NCI-H69 (cell line): ENCODE measurements around the gene TMEM131L.
A peak's percentile ranks its signal among the peaks of the same experiment; 100 is the strongest.

ENCODE experiments used
- DNase-seq: peaks from one replicate; lab custom pipeline; 2025; lab: John Stamatoyannopoulos, UW

The TMEM131L gene

GRCh38 chr4:153623491-153623890 lies 157.3 kb downstream of the TMEM131L start:
- no peak for DNase-seq

- no peak for DNase-seq
Measured at GRCh38 chr4:153628796-153629315, 162.7 kb downstream of the TMEM131L start.

- no peak for DNase-seq
Measured at GRCh38 chr4:153629776-153630175, 163.6 kb downstream of the TMEM131L start.

GRCh38 chr4:153634738-153635353 lies 168.7 kb downstream of the TMEM131L start:
- peak; percentile 25 for DNase-seq

DNA sequence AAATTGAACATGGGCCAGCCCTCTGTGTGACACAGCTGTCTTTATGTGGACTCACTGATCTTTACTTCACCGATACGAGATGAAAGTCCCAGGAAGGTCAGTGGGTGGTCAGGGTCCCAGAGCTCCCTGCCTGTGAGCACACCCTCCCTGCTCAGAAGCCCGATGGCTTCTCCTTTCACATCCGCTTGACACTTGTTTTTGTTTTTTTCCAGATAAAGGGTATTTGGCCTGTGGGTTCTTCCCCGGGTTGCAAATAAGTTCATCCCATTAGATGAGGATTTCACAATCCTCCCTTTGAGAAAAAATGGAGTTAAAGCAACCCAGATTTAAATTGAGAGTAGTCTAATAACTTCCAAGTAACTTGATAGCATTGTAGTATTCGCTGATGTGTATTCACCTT lies 169.7 kb downstream of the TMEM131L start:
- no peak for DNase-seq

GRCh38 chr4:153637201-153637600 lies 171.0 kb downstream of the TMEM131L start:
- no peak for DNase-seq

DNA sequence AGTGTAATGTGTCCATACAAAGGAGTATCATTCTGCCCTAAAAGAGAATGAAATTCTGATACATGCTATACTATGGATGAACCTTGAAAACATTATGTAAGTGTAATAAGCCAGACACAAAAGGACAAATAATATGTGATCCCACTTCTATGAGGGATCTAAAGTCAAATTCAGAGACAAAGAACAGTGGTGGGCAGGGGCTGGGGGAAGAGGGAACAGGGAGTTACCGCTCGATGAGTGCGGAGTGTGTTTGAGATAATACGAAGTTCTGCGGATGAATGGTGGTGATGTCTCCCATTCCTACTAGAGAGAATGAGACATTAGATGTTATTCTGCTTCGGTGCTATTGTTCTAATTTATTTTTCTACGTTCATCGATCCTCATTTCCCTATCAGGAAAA lies 171.9 kb downstream of the TMEM131L start:
- DNase-seq = no peak

GRCh38 chr4:153638999-153639398 lies 172.8 kb downstream of the TMEM131L start:
- DNase-seq = no peak

DNA sequence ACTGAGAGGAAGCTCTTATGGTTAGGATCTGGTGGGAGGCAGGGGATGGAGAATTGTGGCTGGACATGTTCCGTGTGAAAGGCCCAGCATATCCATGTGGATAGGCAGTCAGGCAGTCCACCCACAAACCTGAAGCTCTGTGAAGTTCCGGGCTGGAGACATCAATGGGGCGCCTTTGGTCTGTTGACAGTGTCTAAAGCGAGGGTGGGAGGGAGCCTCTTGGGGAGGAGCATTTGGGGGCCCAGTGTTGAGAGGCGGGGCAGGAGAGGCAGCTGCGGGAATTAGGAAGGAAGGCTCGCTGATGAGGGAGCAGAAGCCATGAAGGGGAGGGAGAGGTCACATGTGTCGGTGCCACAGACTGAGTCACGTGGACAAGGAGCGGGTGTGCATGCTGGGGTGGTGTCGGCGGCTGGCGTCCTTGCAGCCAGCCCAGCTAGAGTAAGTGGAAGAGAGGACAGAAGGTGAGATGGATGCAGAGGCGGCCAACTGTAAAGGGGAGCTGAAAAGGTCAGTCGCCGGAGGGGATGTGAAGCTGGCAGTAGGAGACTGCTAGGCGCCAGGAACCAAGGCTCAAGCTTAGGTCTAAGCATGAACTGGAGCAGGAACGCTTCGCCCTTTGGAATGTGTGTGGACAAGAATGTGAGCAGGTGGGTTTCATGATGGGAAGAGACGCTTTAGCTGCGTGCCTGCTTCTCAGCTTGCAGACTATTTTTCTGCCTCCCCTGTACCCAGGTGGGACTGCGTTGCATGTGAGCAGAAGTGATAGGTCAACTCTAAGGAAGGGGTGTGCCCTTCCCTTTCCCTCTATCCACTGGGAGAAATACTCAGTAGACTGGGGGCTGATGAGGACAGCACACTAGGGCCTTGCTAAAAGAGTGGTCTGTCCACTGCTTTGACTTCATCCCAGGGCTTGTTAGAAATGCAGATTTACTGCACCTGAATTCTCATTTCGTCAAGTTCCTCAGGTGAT lies 174.0 kb downstream of the TMEM131L start:
- peak; percentile 53 for DNase-seq

DNA sequence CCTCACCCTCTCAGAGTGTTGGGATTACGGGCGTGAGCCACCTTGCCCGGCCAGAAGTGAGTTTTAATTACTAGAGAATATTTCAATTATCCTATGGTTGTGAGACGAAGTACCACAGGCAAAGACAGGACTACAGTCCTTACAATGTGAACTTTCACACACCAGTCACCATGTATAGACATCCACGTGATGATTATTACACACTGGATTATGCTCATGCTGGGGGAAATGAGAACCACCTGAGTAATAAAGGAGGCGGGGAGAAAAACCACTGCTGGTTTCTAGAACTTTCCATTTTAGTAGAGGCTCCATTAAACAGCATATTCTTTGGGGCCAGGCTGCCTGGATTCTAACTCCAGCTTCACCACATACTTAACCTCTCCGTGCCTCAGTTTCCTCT lies 175.4 kb downstream of the TMEM131L start:
- DNase-seq = no peak

GRCh38 chr4:153643406-153644383 lies 177.5 kb downstream of the TMEM131L start:
- peak; percentile 72 for DNase-seq

DNA sequence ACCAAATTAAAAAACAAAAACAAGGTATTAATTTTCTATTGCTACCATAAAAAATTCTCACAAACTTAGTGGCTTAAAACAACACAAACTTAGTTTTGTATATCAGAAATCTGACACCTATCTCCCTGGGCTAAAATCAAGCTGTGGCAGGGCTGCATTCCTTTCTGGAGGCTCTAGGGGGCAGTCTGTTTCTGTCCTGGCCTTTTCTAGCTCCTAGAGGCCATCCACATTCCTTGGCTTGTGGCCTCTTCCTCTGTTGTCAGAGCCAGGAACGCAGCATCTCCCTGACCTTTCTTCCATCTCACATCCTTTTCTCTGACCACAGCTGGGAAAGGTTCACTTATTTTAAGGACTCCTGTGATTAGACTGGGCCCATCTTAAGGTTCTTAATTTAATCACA lies 179.0 kb downstream of the TMEM131L start:
- DNase-seq = peak; percentile 11

GRCh38 chr4:153646261-153646660 lies 180.1 kb downstream of the TMEM131L start:
- no peak for DNase-seq

DNA sequence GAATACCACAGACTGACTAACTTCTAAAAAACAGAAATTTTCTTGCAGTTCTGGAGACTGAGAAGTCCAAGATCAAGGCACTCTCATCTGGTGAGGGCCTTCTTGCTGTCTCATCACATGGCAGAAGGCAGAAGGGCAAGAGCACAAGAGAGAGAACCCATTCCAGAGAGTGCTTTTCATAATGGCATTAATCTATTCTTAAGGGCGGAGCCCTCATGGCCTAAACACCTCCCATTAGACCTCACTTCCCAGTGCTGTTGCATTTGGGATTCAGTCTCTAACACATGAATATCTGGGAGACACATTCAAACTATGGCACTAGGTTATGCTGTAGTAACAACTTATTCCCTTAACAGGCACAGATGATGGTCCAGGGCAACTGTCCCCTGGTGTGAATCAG lies 180.8 kb downstream of the TMEM131L start:
- no peak for DNase-seq

DNA sequence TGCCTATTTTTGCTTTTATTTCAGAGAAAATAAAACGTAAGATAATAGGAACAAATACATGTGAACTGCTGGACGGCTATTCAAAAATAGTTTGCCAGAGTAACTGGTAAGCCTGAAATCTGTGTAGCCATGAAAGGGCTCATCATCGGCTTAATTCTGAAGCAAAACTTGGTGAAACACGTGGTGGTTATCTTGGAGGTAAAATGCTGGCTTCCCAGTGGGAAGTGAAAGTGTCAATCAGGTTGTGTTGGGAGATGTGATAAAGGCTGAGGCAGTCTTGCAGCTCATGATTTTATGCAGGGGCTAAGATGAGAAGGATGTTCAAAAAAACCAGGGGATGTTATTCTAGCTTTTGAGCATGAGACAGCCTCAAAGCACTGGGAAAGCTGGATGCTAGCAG lies 181.8 kb downstream of the TMEM131L start:
- no peak for DNase-seq

- peak; percentile 49 for DNase-seq
Measured at GRCh38 chr4:153649572-153649991, 183.4 kb downstream of the TMEM131L start.

DNA sequence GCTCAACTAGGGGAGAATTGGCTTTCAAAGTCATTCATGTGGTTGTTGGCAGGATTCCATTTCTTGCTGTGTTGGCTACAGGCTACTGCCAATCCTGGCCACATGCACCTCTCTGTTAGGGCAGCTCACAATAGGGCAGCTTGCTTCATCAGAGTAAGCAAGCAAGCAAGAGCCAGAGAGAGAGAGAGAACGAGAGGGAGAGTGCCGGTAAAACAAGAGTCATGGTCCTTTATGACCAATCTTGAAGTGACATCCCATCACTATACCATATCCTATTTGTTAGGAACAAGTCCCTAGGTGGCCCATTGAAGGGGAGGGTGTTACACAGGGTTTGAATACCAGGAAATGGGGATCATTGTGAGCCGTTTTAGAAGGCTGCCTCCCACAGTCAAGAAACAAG lies 185.0 kb downstream of the TMEM131L start:
- peak; percentile 65 for DNase-seq

- peak; percentile 78 for DNase-seq
Measured at GRCh38 chr4:153651587-153651986, 185.4 kb downstream of the TMEM131L start.

- peak; percentile 22 for DNase-seq
Measured at GRCh38 chr4:153652051-153652784, 186.1 kb downstream of the TMEM131L start.

DNA sequence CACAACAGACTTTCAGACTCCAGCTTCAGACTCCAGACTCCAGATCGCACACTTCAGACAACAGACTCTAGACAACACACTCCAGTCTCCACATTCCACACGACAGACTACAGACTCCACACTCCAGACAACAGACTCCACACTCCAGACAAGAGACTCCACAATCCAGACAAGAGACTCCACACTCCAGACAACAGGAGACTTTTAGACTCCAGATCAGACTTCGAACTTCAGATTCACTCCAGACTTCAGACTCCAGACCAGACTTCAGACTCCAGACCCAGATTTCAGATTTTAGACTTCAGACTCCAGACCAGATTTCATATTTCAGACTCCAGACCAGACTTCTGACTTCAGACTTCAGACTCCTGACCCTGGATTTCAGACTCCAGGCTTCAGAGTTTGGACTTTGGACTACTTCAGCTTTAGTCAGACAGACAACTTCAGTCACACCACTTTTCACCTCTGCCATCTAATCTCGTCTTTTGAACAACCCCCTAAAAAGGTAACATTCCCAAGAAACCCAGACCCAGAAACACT lies 188.9 kb downstream of the TMEM131L start:
- DNase-seq = no peak

- DNase-seq = no peak
Measured at GRCh38 chr4:153655928-153656327, 189.8 kb downstream of the TMEM131L start.
